Fibroblast of lung (primary cell): ENCODE measurements around the gene EMC9. TPM values are rescaled to one million over a fixed set of nuclear protein-coding genes. Genes with fewer than 3 reads are reported as not detected.

Experiments
- DNase-seq, 2 donors: peaks; one replicate each; pipeline versions ENCODE4 v3.0.0 to v3.0.0-alpha.2; 2010; ENCODE audit warnings: low read depth in 2 of 2
- H2AFZ ChIP-seq: 2 replicates; pipeline ENCODE4 v1.5.1; 2012; ENCODE audit warnings: low read length, control low read depth, inconsistent platforms
- H3K27ac ChIP-seq: 2 replicates; pipeline ENCODE4 v1.5.1; 2011; ENCODE audit warnings: low read length, control low read depth; ENCODE audit not compliant: insufficient read depth
- H3K27me3 ChIP-seq: 2 replicates; pipeline ENCODE4 v1.5.1; 2011; ENCODE audit warnings: mild to moderate bottlenecking, low read length; ENCODE audit not compliant: control insufficient read depth, insufficient read depth
- H3K36me3 ChIP-seq: 2 replicates; pipeline ENCODE4 v1.5.1; 2011; ENCODE audit warnings: low read length; ENCODE audit not compliant: control insufficient read depth, insufficient read depth
- H3K4me1 ChIP-seq: 2 replicates; pipeline ENCODE4 v1.5.1; 2011; ENCODE audit warnings: low read length; ENCODE audit not compliant: control insufficient read depth, insufficient read depth; ENCODE audit errors: extremely low read depth
- H3K4me2 ChIP-seq: 2 replicates; pipeline ENCODE4 v1.5.1; 2011; ENCODE audit warnings: low read length, control low read depth; ENCODE audit not compliant: insufficient read depth; ENCODE audit errors: extremely low read depth
- H3K4me3 ChIP-seq, 4 experiments: fragments of 200-600 bp in 1 of 4; sonication (generic) in 1 of 4; replicated peaks in 1 of 4; 2 replicates each; pipeline ENCODE4 v1.5.1; 2011 to 2016; ENCODE audit warnings: low read length in 4 of 4, low read depth in 3 of 4, mild to moderate bottlenecking in 3 of 4, control low read depth in 2 of 4, inconsistent platforms in 1 of 4, mixed read lengths in 1 of 4; ENCODE audit not compliant: insufficient read depth in 1 of 4; ENCODE audit errors: control extremely low read depth in 1 of 4
- H3K79me2 ChIP-seq: 2 replicates; pipeline ENCODE4 v1.5.1; 2012; ENCODE audit warnings: mild to moderate bottlenecking, low read length, inconsistent platforms; ENCODE audit not compliant: control insufficient read depth, insufficient read depth
- H3K9ac ChIP-seq: 2 replicates; pipeline ENCODE4 v1.5.1; 2011; ENCODE audit warnings: mild to moderate bottlenecking, low read length, control low read depth; ENCODE audit not compliant: insufficient read depth
- H3K9me3 ChIP-seq: 2 replicates; pipeline ENCODE4 v1.5.1; 2012; ENCODE audit warnings: low read depth, low read length; ENCODE audit not compliant: control insufficient read depth, insufficient read depth
- H4K20me1 ChIP-seq: 2 replicates; pipeline ENCODE4 v1.5.1; 2011; ENCODE audit warnings: low read length; ENCODE audit not compliant: control insufficient read depth, insufficient read depth; ENCODE audit errors: extremely low read depth
- CTCF ChIP-seq, 2 donors: IDR thresholded peaks in 1 of 2; conservative IDR thresholded peaks in 1 of 2; 1 replicate in 1 of 2; 2 replicates in 1 of 2; pipeline ENCODE4 v1.5.1; 2011 to 2012; ENCODE audit warnings: low read length in 2 of 2, control low read depth in 1 of 2, inconsistent platforms in 1 of 2, low read depth in 1 of 2, mild to moderate bottlenecking in 1 of 2
- EZH2 ChIP-seq: IDR thresholded peaks from 2 replicates; pipeline ENCODE4 v1.5.1; 2012; ENCODE audit warnings: low read length, control low read depth, mild to moderate bottlenecking; ENCODE audit errors: missing control alignments
- polyA plus RNA-seq, 2 donors: library from polyadenylated mRNA; depleted of rRNA in 1 of 2; stranded (reverse) in 1 of 2; unstranded in 1 of 2; fragments of >200 nt; gene quantifications; 2 replicates each; pipeline ENCODE4 v1.2.1, GENCODE V29; 2011 to 2012; ENCODE audit warnings: missing spikeins in 1 of 2
- total RNA-seq: library from RNA; depleted of rRNA; stranded (reverse); fragments of >200 nt; gene quantifications from 2 replicates; pipeline ENCODE4 v1.2.1, GENCODE V29; 2014

EMC9 gene
- total and polyA plus RNA-seq, 2 donors (not counting 1 experiment from before 2014, with no cell fraction given) = 6.6 to 18.0 TPM

- no peak for DNase-seq
- Histone ChIP-seq H4K20me1 (no peaks in the 10 kb centered on the region), H3K9ac (no peak overlapping the region), H3K9me3 (no peaks in the 10 kb centered on the region), H2AFZ (no peak overlapping the region), H3K4me1 (no peaks in the 10 kb centered on the region), H3K79me2 (no peaks in the 10 kb centered on the region), H3K27ac (no peak overlapping the region), H3K36me3 (peaks cover under 1% of the 10 kb centered on the region), H3K4me2 (no peak overlapping the region), H3K27me3 (no peaks in the 10 kb centered on the region), H3K4me3 (no peak overlapping the region)
- TF ChIP-seq CTCF (conservative IDR thresholded peaks at IDR 0.05 in 1 of 2, IDR thresholded peaks at IDR 0.05 in 1 of 2; ENCODE audit: low read depth in 1 of 2, low read length in 2 of 2) (no peak), EZH2 (no peak)
These were observed 37.9 kb downstream of the EMC9 start for GRCh38 chr14:24103451-24103850.

- Histone ChIP-seq H3K9ac (no peak overlapping the region), H3K27ac (no peak overlapping the region), H2AFZ (no peak overlapping the region), H3K79me2 (no peaks in the 10 kb centered on the region), H3K36me3 (peaks cover 2% of the 10 kb centered on the region), H4K20me1 (no peaks in the 10 kb centered on the region), H3K27me3 (no peaks in the 10 kb centered on the region), H3K4me1 (no peaks in the 10 kb centered on the region), H3K4me3 (no peak overlapping the region), H3K4me2 (no peak overlapping the region), H3K9me3 (no peaks in the 10 kb centered on the region)
- TF ChIP-seq CTCF (conservative IDR thresholded peaks at IDR 0.05 in 1 of 2, IDR thresholded peaks at IDR 0.05 in 1 of 2; ENCODE audit: low read depth in 1 of 2, low read length in 2 of 2) (no peak), EZH2 (no peak)
- DNase-seq = no peak
These were observed 38.9 kb downstream of the EMC9 start for GRCh38 chr14:24102357-24103048.

GRCh38 chr14:24100982-24101494, 40.4 kb downstream of the EMC9 start:
- Histone ChIP-seq H3K4me2 (no peak overlapping the region), H3K9me3 (no peaks in the 10 kb centered on the region), H4K20me1 (no peaks in the 10 kb centered on the region), H3K79me2 (no peaks in the 10 kb centered on the region), H2AFZ (no peak overlapping the region), H3K36me3 (peaks cover 2% of the 10 kb centered on the region), H3K27ac (no peak overlapping the region), H3K9ac (no peak overlapping the region), H3K27me3 (no peaks in the 10 kb centered on the region), H3K4me3 (no peak overlapping the region), H3K4me1 (no peaks in the 10 kb centered on the region)
- no peak for DNase-seq
- TF ChIP-seq EZH2 (no peak), CTCF (conservative IDR thresholded peaks at IDR 0.05 in 1 of 2, IDR thresholded peaks at IDR 0.05 in 1 of 2; ENCODE audit: low read depth in 1 of 2, low read length in 2 of 2) (no peak)
